ENCODE data around the gene APBA2.

GRCh38 chr15:28909958-28910500, 24.3 kb downstream of the APBA2 start:
- TF ChIP-seq CTCF (IDR thresholded peaks at IDR 0.05), result no peak
- no peak for TF ChIP-seq POLR2A (IDR thresholded peaks at IDR 0.05; ENCODE audit: low read depth)
- no peak for TF ChIP-seq POLR2AphosphoS5 (IDR thresholded peaks at IDR 0.05)
